H1 (cell line): ENCODE results near the gene FBXO46. TPM values are rescaled to one million over a fixed set of nuclear protein-coding genes. Genes with fewer than 3 reads are reported as not detected.

Source experiments
- CHD7 ChIP-seq: fragments of 300-600 bp; sonication (generic); IDR thresholded peaks from 2 replicates; pipeline ENCODE4 v1.7.1; 2012; ENCODE audit warnings: low read length, moderate library complexity, mild to moderate bottlenecking, inconsistent platforms; ENCODE audit not compliant: insufficient replicate concordance
- POLR2A ChIP-seq, 2 experiments: IDR thresholded peaks; 1 replicate in 1 of 2; 2 replicates in 1 of 2; pipeline ENCODE4 v1.6.1; 2011; ENCODE audit warnings: low read depth in 2 of 2, low read length in 2 of 2, mild to moderate bottlenecking in 2 of 2; ENCODE audit errors: control extremely low read depth in 1 of 2
- SUZ12 ChIP-seq: fragments of 200-600 bp; sonication (generic); IDR thresholded peaks from 2 replicates; pipeline ENCODE4 v1.6.1; 2012; ENCODE audit warnings: mild to moderate bottlenecking, inconsistent platforms, low read length, moderate library complexity, mixed read lengths
- polyA plus RNA-seq, 7 experiments: library from polyadenylated mRNA; depleted of rRNA in 3 of 7; stranded (reverse) in 5 of 7; unstranded in 2 of 7; fragments of >200 nt in 5 of 7; fragments of 200-250 nt in 2 of 7; gene quantifications; 1 replicate in 5 of 7; 2 replicates in 1 of 7; 4 replicates in 1 of 7; pipeline versions ENCODE4 v1.2.1 to v1.2.3, GENCODE V29; 2011 to 2013; ENCODE audit warnings: missing spikeins in 2 of 7, mixed read lengths in 2 of 7
- total RNA-seq: library from RNA; stranded (reverse); fragmentation: NEBNext Ultra II Directional; extraction: Animal tissue kit (Norgen Biotek cat#: 25700); gene quantifications from 2 replicates; pipeline ENCODE4 v1.2.1, GENCODE V29; 2021

The FBXO46 gene
- total and polyA plus RNA-seq, 2 of the 8 experiments (the other 6 are each of a cell fraction or from before 2014, with no cell fraction given) = 11.2 to 38.9 TPM

GRCh38 chr19:45711851-45712698, 18.6 kb downstream of the FBXO46 start (continued):
- no peak for TF ChIP-seq CHD7
- peak in 1 of 2 experiments; percentile 20; a peak in 1 of 3 replicates for TF ChIP-seq POLR2A (IDR thresholded peaks at IDR 0.05; ENCODE audit: control extremely low read depth in 1 of 2, low read depth in 2 of 2, low read length in 2 of 2)
- TF ChIP-seq SUZ12 = no peak
- TF ChIP-seq, all 59 proteins: peak for 1
